Activated naive CD8-positive, alpha-beta T cell treated with anti-CD3 and anti-CD28 coated beads, Interleukin-2, amount 50 U/mL, for 16 hours (primary cell): Measurements from ENCODE around the gene ALKBH5.

Experiments
- DNase-seq: peaks from one replicate; pipeline ENCODE4 v3.0.0-alpha.2; 2020; ENCODE audit warnings: low read depth, low spot score

ALKBH5 gene

GRCh38 chr17:18157354-18157985 lies 26.2 kb upstream of the ALKBH5 start:
- DNase-seq = no peak

- DNase-seq = peak; percentile 83
These were observed 25.5 kb upstream of the ALKBH5 start for GRCh38 chr17:18158022-18158600.

- DNase-seq = no peak
These were observed 24.0 kb upstream of the ALKBH5 start for GRCh38 chr17:18159551-18160120.

GRCh38 chr17:18160128-18160856 lies 23.3 kb upstream of the ALKBH5 start:
- DNase-seq = no peak

- no peak for DNase-seq
These were observed 22.2 kb upstream of the ALKBH5 start for GRCh38 chr17:18161207-18162145.

GRCh38 chr17:18163547-18163946 lies 20.1 kb upstream of the ALKBH5 start:
- no peak for DNase-seq

- DNase-seq = no peak
These were observed 16.7 kb upstream of the ALKBH5 start for GRCh38 chr17:18166894-18167293.

- no peak for DNase-seq
These were observed 16.2 kb upstream of the ALKBH5 start for GRCh38 chr17:18167421-18167820.

- DNase-seq = no peak
These were observed 10.9 kb upstream of the ALKBH5 start for GRCh38 chr17:18172531-18173278.

- no peak for DNase-seq
These were observed 9.9 kb upstream of the ALKBH5 start for GRCh38 chr17:18173740-18174139.

GRCh38 chr17:18176176-18176575 lies 7.5 kb upstream of the ALKBH5 start:
- no peak for DNase-seq

GRCh38 chr17:18177133-18177532 lies 6.5 kb upstream of the ALKBH5 start:
- no peak for DNase-seq

- DNase-seq = no peak
These were observed 5.9 kb upstream of the ALKBH5 start for GRCh38 chr17:18177722-18178121.

GRCh38 chr17:18179196-18179595 lies 4.4 kb upstream of the ALKBH5 start:
- no peak for DNase-seq

GRCh38 chr17:18179804-18180203 lies 3.8 kb upstream of the ALKBH5 start:
- no peak for DNase-seq

- DNase-seq = no peak
These were observed 2.3 kb upstream of the ALKBH5 start for GRCh38 chr17:18181358-18181757.

- no peak for DNase-seq
These were observed 1.3 kb upstream of the ALKBH5 start for GRCh38 chr17:18182110-18182977.

- peak; percentile 58 for DNase-seq
These were observed 672 bp upstream of the ALKBH5 start for GRCh38 chr17:18182978-18183333.

- DNase-seq = peak; percentile 9
These were observed 759 bp downstream of the ALKBH5 start for GRCh38 chr17:18184143-18185031.
